GM18858 (cell line): Measurements from ENCODE around the gene PIR.
A peak's percentile ranks its signal among the peaks of the same experiment; 100 is the strongest.

Experiments
- ATAC-seq: cut with Tn5 transposase; IDR thresholded peaks from one replicate; pipeline ENCODE4 v1.9.1; 2021; ENCODE audit not compliant: unreplicated experiment

Gene PIR

DNA sequence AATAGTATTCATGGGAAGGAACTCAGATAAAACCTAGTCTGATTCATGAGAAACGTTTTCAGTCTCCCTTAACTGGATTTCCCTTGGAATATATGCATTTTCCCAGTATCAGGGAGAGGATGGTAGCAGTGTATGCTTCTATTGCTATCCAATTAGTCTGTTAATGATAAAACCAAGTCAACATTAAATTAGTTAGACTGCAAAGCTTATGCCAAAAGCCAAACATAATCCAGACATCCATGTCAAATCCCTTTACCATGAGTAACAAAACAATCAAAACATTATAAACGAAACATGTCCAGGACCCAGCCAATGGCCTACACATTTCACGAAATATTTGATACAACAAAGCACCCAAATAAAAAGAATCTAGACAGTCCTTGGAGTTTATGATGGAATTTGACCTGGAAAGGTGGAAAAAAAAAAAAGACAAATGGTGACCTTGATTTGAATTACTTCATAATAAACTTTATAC is 74.4 kb downstream of the PIR start:
- no peak for ATAC-seq

DNA sequence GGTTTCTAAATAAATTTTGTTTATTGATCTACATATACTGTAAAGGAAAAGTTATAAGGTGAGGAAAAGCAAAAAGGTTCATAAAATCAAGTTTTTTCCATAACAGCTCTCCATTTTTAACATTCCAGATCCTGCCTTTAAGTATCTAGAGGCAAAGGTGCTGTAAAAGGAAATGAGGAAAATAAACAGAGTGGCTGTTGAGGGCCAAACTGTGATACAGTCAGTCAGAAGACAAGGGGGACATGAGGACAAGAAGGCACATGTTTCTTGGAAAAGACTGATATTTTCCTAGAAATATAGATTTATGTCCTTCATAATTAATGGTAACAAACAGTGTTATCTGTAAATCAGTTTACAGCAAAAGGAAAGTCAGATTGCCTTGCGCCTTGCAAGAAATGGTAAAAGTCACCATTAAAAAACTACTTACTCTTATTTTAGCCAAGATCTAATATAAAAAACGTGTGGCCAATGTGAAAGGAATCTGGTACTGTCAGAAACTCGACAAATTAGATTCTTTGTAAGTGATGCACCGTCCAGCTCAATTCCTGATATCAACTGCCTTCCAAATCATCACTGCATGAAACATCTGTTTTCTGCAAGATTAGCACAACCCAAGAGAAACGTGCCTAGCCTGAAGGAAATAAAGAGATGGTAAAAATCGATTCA is 75.0 kb downstream of the PIR start:
- no peak for ATAC-seq

DNA sequence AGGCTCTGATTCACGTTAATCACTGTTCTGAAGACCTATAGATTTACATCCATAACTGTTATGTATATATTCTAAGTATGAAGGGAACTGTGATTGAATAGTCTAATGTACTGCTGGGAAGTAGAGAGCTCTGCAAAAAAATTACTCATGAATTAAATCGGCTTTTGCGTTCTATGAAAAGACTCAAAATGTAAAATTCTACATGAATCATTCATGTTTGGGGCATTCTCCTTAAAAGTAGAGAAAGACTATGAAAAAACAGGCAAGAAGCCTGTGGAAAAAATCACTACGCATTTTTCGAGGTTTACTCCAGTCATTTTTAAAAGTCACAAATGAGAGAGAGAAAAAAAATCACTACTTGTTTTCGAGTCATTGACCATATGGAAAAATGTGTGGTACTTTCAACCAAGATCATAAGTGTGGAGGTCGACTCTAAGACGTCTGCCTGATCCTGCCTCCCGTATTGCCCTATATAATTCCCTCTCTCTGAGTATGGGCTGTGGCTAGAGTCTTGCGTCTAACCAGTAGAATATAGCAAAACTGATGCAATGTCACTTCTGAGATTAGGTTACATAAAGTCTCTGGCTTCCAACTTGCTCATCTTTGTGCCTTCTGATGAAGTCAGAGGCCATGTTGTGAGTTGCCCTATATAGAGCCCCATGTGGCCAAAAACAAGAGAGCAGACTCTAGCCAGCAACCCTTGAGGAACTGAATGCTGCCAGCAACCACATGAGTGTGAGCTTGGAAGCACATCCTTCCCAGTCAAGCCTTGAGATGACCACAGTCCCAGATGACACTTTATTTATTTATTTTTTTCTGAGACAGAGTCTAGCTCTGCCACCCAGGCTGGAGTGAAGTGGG is 76.8 kb downstream of the PIR start:
- no peak for ATAC-seq

DNA sequence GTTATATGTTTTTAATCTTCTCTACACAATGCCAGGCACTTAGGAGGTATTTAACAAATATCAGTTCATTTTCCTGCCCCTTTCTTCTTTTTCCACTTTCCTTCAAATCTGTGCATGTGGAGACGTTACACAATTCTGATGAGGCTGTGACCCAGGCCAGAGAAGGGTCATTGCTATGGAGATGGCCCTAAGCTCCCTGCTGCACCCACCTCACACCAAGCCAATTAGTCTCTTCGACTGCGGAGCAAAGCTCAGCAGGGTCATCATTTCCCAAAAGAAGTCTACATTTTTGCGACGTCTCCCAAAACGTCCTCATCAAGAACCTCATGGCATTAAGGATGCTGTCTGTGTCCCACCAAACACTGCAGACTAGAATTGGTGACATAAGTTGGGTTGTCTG is 80.0 kb downstream of the PIR start:
- ATAC-seq, result no peak

GRCh38 chrX:15410947-15411346 is 82.2 kb downstream of the PIR start:
- ATAC-seq, result no peak

DNA sequence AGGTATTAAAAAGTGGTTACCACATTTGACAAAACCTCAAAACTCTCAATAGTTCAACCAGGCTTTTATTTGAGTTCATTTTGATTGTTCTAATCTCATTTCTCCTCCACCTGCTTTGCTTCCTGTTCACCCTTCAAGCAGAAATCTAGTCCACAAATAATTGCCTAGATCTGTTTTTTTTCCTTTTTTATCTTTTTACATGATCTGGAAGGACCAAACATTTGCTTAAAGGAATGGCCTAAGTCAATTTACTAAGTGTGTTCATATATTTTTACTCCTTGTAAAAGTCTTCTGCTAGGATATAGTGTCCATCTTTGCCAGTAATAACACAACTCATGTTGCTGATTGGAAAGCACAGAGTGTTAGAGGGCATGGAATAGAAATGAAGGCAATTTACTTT is 82.7 kb downstream of the PIR start:
- ATAC-seq, result no peak

DNA sequence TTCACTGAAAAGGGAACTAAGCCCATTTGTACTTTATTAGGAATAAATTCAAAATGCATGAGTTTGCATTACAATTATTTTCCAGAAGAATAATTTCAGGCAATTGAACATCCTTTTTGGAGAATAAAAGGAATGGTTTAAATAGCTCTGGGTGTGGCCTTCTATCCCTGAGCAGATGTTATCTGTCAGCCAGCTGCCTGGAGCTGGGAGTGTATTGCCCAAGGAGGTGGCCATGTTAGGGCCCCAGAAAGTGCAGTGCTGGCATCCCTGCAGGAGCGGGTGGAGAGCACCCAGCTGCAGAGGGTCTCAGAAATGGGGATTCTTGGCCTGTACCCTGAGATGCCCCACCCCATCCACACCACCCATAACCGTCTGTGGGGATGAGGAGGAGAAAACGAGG is 87.3 kb downstream of the PIR start:
- ATAC-seq, result no peak

- ATAC-seq, result no peak
Measured at GRCh38 chrX:15404401-15405096, 88.6 kb downstream of the PIR start.

- no peak for ATAC-seq
Measured at GRCh38 chrX:15401378-15401777, 91.8 kb downstream of the PIR start.

GRCh38 chrX:15399962-15400391 is 93.2 kb downstream of the PIR start:
- ATAC-seq, result no peak

DNA sequence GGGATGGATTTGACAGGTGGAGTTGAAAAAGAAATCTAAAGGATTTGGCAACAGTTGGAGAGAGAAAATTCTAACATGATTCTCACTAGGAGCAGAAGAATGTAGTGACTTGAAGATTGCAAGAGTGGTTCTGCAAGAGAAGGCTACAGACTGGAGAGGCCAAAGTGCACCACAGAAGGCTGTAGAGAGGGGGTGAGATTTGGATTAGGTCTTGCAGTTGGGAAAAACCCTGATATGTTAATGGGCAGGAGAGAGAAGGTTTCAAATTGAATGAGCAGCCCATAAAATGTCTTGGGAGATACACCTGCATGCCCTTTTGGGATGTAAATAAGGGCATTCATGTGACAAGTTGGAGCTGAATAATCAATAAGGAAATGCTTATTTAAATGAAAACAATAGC is 94.3 kb downstream of the PIR start:
- ATAC-seq, result peak; percentile 46

DNA sequence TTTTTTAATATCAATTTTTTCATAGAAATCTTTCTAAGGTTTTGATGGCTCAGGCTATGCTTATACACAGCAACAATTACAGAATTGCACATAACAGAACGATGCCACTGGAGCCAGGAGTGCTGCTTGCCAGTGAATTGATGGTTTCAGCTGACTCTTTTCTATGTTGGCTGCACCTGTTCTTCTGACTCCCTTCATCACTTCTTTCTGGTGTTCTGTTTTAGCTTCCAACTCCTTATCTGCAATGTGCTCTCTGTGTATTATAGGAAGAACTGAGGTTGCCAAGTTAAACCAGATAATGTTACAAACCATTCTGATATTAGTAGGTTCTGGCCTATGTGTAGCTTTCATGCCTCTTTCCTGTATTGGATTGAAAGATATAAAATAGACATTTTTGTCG is 97.3 kb downstream of the PIR start:
- no peak for ATAC-seq

- ATAC-seq, result no peak
Measured at GRCh38 chrX:15391850-15392249, 101.3 kb downstream of the PIR start.

DNA sequence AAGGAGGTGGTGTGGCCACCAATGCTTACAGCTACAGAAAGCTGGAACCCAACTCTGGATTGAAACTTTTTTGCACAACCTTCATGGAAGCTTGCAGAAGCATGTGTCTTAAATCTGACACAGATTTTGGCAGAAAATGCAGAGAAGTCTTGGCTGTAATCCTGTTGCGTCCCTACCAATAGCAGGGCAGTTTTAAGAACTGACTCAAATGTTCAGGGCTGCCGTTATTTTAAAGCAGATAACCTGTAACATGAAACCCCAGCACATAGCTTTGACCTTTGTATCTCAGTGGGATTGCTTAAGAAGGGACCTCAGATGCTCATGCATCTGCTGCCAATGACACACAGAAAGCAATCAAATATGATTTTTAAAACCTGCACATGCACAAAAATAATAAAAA is 108.8 kb downstream of the PIR start, which contains the start of gene VEGFD:
TSS of gene VEGFD (minus strand) at position 110 of the 400 bp plus-strand sequence. CDS start 467 bp downstream, outside the sequence.
- no peak for ATAC-seq

- ATAC-seq, result no peak
Measured at GRCh38 chrX:15382813-15383212, 110.3 kb downstream of the PIR start.

GRCh38 chrX:15376956-15377355 is 116.2 kb downstream of the PIR start:
- ATAC-seq, result no peak

- ATAC-seq, result no peak
Measured at GRCh38 chrX:15373976-15374375, 119.2 kb downstream of the PIR start.

- no peak for ATAC-seq
Measured at GRCh38 chrX:15366506-15367352, 126.4 kb downstream of the PIR start.

DNA sequence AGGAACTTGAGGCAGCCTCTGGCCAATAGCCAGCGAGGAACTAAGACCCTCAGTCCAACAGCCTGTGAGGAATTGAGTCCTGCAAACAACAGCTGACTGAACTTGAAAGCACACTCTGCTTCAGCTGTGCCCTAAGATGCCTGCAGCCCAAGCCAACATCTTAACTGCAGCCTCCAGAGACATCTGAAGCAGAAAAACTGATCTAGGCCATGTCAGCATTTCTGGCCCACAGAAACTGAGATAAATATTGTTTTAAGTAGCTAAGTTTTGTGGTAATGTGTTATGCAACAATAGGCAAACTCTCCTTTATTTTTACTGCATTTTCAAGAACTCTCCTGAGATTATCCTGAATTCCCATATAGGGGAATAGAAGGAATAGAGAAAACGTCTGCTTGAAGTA is 133.4 kb downstream of the PIR start:
- ATAC-seq, result no peak

DNA sequence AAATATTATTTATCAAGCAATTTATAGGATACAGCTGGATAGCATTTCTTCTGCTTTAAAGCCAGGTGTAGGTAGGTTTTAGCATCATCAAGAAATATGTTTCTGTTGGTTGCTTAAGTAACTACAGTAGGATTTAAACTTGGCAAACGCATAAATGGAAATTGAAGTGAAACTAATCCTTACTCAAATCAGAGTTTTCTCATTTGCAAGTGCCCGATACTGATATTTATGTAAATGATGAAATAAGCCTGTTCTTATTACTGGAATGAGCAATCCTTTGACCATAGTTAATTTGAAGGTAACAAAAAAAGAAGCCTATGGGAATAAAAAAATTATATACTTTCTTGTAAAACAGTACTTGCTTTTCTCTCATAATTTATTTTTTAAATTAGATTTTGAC is 134.6 kb downstream of the PIR start:
- no peak for ATAC-seq

DNA sequence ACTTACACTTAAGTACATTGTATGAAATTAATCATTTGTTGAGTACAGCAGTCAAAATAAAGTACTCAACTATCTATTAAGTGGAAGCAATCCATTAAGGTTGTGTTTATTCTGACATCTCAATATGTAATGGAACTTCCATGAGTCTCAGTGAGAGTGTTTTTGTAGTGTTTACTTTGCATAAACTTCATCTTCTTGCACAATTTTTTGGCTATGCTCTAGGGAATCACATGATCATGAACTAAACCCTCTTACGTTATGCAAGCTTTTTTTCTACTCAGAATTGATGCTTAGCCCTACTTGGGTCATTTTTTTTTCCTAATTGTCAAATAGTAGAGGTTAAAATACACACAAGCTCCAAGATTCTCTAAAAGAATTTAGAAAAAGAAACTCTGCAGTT is 136.7 kb downstream of the PIR start:
- ATAC-seq, result no peak
